Stimulated activated CD4-positive, alpha-beta T cell treated with anti-CD3 and anti-CD28 coated beads, Interleukin-4, amount 100 ng/mL, for 4 hours (primary cell): ENCODE data around the gene SDK2.

Source experiments
- DNase-seq, 2 experiments: peaks; one replicate each; pipeline ENCODE4 v3.0.0-alpha.2; 2020

Gene SDK2

GRCh38 chr17:73652886-73653480 is 8.7 kb upstream of the SDK2 start:
- no peak for DNase-seq

- no peak for DNase-seq
Measured at GRCh38 chr17:73650617-73651200, 6.5 kb upstream of the SDK2 start.

GRCh38 chr17:73650140-73650539 is 5.9 kb upstream of the SDK2 start:
- DNase-seq = no peak

DNA sequence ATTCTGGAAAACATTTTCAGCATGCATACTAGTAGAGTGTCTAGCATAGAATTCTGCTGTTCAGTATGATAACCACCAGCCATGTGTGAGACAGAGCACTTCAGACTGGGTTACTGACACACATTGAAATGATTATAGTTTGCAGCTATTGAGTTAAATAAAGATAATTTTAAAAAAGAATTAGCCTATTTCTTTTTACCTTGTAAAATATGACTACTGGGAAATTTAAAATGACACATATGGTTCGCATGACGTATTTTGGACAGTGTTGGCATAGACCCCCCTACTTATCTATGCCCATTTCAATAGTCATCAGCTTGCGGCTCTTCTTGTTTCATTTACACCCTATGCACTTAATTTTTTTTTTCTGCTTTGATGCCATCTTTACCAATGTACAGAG is 4.7 kb upstream of the SDK2 start:
- no peak for DNase-seq

DNA sequence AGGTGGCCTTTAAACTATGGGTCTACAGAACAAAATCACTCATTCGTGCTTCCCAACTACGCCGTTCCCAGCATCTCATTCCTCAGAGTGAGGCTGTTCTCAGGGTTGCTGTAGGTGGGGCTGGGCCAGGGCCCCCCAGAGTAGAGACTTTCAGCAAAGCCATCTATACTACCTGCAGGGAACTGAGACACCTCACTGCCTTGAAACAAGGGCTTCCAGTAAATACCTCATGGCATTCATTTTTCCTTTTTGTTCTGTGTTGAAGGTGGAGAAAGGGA is 4.2 kb upstream of the SDK2 start:
- no peak for DNase-seq

GRCh38 chr17:73647772-73648542 is 3.7 kb upstream of the SDK2 start:
- no peak for DNase-seq

- no peak for DNase-seq
Measured at GRCh38 chr17:73647301-73647695, 3.1 kb upstream of the SDK2 start.

- no peak for DNase-seq
Measured at GRCh38 chr17:73646409-73647300, 2.4 kb upstream of the SDK2 start.

- DNase-seq = peak; percentile 32 to 40
Measured at GRCh38 chr17:73645050-73645871, 1.0 kb upstream of the SDK2 start.

GRCh38 chr17:73643852-73644144 is 447 bp downstream of the SDK2 start:
- DNase-seq = no peak

DNA sequence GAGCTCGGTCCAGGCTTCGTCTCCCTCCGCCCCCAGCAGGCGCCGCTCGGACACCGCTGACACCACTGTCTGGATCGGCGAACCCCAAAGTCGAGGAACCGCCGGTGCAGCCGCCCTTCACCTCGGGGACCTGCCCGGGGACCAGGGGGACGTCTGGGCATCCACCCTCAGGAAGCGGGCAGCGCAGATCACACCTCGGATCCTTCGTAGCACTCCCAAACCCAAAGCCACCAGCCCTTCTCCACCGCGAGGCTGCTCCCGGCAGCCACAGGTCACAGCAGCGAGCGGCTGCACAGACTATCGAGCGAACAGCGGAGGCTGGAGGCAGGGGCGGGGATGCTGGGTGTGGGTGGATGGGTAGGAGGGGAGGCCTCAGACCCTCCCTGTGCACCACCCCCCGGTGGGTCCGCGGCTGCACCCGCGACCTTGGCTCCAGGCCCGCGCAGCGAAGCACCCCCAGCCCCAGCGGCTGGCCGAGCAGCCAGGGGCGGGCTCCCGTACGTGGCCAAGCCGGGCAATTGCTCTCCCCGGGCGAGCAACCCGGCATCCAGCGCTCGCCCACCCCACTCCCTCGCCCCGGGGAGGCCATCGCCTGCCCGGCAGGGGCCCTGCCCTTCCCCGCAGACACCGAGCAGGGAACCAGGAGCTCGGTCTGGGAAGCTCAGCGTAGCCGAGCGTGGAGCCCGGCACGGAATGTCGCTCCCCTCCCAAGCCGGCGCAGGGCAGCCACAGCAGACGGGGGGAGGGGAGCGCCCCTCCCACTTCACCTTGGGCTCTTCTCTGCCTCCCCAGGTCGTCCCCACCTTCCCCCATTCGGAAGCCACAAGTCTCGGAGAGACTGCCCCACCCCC is 1.0 kb downstream of the SDK2 start:
- peak; percentile 12 to 18 for DNase-seq

DNA sequence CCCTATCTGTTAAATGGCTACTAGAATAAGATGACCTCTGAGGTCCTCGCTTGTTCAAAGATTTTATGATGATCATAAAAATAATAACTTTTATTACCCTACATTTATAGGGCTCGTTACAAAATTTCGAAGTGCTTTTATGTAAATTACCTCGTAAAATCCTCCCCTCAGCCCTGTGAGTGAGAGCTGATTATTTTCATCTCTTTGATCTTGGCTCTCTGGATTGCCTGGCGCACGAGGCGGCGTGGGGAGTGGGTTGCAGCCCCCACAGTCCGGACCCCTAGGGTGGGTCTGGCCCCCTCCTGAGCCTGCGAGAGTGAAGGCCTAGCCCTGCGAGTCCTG is 1.6 kb downstream of the SDK2 start:
- DNase-seq = no peak

DNA sequence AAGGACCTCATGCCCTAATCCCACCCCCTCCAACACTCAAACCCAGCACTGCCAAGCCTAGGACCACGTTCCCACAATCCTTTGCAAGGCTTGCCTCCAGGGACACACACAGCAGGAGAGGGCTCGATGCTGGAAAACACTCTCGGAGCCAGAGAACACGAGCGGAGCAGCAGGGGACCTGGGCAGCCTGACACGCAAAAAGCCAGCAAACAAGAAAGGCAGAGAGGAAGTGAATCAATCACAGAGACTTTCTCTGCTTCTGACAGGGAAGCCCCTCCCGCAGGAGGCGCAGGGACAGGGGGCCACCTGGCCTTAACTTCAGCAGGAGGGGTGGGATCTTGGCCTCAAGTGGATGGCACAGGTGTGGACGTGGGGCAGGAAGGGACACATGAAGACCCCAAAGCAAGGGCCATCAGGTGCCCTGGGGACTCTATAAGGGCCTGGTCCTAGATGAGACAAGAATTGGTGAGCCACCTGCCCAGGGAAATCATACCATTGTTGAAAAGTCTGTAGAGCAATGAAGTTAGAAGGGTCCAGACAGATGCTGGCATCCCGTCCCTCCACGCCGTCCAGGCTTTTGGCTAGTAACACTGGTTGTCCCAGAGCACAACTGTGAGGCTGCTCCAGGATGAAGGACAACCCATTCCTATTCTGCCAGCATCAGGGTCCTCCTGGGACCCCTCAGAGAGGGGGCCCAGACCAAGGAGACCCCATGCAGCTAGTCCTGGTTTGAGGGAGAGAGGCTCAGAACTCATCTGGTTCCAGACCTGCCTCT is 2.2 kb downstream of the SDK2 start:
- no peak for DNase-seq

DNA sequence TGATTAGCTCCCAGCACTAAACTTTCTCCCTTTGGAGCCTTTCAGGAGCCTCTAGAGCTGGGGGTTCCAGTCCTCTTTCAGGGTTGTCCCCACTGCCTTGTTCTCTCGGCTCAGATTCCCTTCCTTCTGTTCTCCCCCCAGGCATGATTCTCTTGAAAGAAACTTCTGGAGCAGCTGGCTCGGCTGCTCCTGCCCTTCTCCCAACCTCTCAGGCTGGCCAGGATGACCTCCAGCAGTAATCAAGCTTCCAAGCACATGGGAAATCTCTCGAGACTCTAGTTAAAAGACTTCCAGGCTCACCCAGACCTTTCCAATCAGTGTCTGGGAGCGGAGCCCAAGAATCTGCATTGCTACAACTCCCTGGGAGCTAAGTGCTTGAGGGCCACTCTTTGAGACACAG is 3.6 kb downstream of the SDK2 start:
- no peak for DNase-seq

GRCh38 chr17:73639932-73640331 is 4.3 kb downstream of the SDK2 start:
- no peak for DNase-seq

GRCh38 chr17:73639322-73639721 is 4.9 kb downstream of the SDK2 start:
- DNase-seq = no peak

GRCh38 chr17:73638556-73638955 is 5.7 kb downstream of the SDK2 start:
- no peak for DNase-seq

DNA sequence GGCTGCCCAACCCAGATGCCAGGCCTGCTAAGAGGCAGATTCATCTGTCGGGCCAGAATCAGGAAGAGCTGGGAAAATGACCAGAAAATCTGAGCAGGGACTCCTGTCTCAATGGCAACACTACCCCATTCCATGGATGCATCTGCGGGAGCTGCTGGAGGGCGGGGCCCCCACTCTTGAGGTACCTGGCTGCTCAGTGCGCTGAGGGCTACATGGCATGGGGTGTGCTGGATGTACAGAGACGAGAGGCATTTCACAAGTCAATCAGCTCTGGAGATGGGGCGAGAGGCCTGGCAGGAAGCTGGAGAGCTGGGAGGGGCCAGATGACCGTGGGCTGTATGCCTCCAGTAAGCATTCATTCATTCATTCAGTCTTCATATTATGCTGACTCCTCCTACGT is 6.4 kb downstream of the SDK2 start:
- DNase-seq = no peak

DNA sequence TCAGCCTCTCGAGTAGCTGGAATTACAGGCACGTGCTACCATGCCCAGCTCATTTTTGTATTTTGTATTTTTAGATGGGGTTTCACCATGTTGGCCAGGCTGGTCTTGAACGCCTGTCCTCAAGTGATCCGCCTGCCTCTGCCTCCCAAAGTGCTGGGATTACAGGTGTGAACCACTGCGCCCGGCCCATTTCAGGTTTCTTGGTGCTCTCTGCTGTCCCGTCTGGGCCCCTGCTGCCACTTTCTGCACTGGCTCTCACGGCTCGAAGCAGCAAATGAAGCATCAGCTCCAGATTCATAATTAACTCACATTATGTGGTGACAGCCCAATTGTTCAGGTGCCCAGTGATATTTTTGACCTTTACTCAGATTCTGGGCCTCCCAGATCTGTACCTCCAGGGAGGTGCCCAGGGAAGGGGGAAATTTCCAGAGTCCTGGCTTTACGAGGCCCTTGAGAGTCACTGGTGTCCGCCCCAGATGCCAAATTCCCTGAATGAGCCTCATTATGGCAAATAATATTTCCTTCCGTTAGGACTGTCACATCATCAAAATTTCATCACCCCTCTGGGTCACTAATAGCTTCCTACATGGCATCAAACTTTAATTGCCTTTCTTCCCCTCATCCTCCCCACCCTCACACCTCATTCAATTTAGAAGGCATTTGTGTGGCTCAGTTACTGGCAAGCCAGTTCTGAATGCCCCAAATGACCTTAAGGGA is 9.0 kb downstream of the SDK2 start:
- no peak for DNase-seq

DNA sequence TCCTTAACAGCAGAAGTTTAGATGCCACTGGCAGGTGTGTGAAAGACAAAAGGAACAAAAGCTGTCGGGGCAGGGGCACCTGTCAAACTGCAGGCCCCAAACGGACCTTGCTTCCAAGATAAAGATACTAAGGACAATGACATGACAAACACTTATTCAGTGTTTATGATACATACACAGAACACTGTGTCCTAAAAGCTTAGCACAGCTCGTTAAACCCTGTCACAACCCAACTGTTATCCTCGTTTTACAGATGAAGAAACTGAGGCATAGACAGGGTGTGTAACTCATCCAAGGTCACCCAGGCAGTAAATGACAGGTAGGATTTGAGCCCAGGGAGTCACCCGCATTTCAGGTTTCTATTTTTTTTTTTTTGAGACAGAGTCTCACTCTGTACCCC is 9.6 kb downstream of the SDK2 start:
- no peak for DNase-seq

DNA sequence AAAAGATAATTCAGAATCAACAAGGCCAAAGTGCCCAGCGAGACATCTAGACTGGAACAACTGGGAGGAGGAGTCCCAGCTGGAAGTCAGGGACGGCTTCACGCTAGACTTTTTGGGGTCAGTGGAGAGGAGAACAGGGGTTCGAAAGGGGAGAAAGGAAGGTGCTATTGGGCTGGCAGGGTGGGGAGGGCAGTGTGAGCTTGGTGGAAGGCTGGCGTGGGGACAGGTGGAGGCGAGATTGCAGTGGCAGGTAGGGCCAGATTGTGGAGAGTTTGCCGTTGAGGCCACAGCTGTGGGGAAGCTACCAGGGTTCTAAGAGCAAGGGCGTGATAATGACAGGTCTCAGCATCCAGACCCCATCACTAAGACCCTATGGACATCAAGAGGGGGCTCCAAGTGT is 10.5 kb downstream of the SDK2 start:
- DNase-seq = no peak
